ENCODE results near the gene SPATC1L. TPM values are rescaled to one million over a fixed set of nuclear protein-coding genes. Genes with fewer than 3 reads are reported as not detected.

SPATC1L gene
- total RNA-seq, 2 experiments from 2014 or later = 4.7 to 8.3 TPM

DNA sequence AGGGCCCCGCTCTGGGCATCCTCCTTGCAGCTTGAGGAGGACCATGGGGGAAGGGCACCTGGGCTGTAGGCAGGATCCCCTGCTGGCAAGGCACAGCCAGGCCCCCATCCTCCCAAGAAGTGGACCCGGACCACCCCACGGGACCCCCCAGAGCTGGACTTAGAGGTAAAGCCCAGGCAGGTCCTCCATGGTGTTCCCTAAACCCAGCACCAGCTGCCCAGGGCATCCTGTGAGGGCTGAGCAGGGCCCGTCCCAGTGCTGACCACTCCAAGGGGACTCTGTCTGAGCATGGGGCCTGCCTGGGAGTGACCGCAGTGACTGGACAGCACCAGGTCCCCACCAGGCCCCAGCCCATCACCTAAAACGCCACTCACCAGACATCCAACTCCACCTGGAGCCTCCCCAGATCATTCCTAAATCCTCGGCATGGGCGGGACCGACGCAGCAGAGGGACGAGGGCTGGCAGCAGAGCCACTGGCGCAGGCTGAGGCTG is 65.1 kb downstream of the SPATC1L start:
- no peak overlapping the region for H3K4me2 ChIP-seq (ENCODE audit: low read length)
- intact Hi-C loops (cut with micrococcal nuclease; ENCODE audit: unreplicated experiment) = no loop called here

GRCh38 chr21:46118316-46119143 is 65.7 kb downstream of the SPATC1L start:
- POLR2A ChIA-PET = no interaction called here

More for the DNA sequence above, 65.1 kb downstream of the SPATC1L start:
- BruUV-seq (replicated peaks) = no TSS peak
- Histone ChIP-seq H2AFZ (ENCODE audit: low read length) (no peak overlapping the region), H3K4me1 (ENCODE audit: insufficient read depth, low read length, poor library complexity, severe bottlenecking) (no peaks in the 10 kb centered on the region), H3K9me3 (ENCODE audit: low read length) (no peaks in the 10 kb centered on the region), H4K20me1 (ENCODE audit: insufficient read depth, low read length) (no peaks in the 10 kb centered on the region), H3K36me3 (ENCODE audit: insufficient read depth, low read length) (no peaks in the 10 kb centered on the region), H3K9me2 (ENCODE audit: insufficient read depth, low read length) (no peaks in the 10 kb centered on the region), H3K27ac (ENCODE audit: low read depth, low read length, poor library complexity, severe bottlenecking) (no peak overlapping the region), H3K4me3 (ENCODE audit: low read depth, low read length, poor library complexity, severe bottlenecking) (no peak overlapping the region), H3K79me2 (ENCODE audit: insufficient read depth, low read depth, low read length) (no peaks in the 10 kb centered on the region)
- no peak for DNase-seq (ENCODE audit: low spot score)
- CTCF ChIA-PET (ENCODE audit: unreplicated experiment) = no interaction called here
- no peak for TF ChIP-seq CTCF (conservative IDR thresholded peaks at IDR 0.05; ENCODE audit: low read length)
- no peak for TF ChIP-seq EZH2phosphoT487 (IDR thresholded peaks at IDR 0.05; ENCODE audit: borderline replicate concordance, low read depth, low read length)
- POLR2A ChIA-PET = no interaction called here

More at GRCh38 chr21:46118316-46119143, 65.7 kb downstream of the SPATC1L start:
- no peak overlapping the region for H3K4me2 ChIP-seq (ENCODE audit: low read length)
- H3K9me3 ChIP-seq (ENCODE audit: low read length) = no peaks in the 10 kb centered on the region
- H4K20me1 ChIP-seq (ENCODE audit: insufficient read depth, low read length) = no peaks in the 10 kb centered on the region
- CTCF ChIA-PET (ENCODE audit: unreplicated experiment) = no interaction called here
- no peaks in the 10 kb centered on the region for H3K9me2 ChIP-seq (ENCODE audit: insufficient read depth, low read length)
- H2AFZ ChIP-seq (ENCODE audit: low read length) = no peak overlapping the region
- H3K4me3 ChIP-seq (ENCODE audit: low read depth, low read length, poor library complexity, severe bottlenecking) = no peak overlapping the region
- TF ChIP-seq EZH2phosphoT487 (IDR thresholded peaks at IDR 0.05; ENCODE audit: borderline replicate concordance, low read depth, low read length) (no peak), CTCF (conservative IDR thresholded peaks at IDR 0.05; ENCODE audit: low read length) (no peak)
- no peaks in the 10 kb centered on the region for H3K4me1 ChIP-seq (ENCODE audit: insufficient read depth, low read length, poor library complexity, severe bottlenecking)
- intact Hi-C loops (cut with micrococcal nuclease; ENCODE audit: unreplicated experiment) = no loop called here
- H3K79me2 ChIP-seq (ENCODE audit: insufficient read depth, low read depth, low read length) = no peaks in the 10 kb centered on the region
- no peak overlapping the region for H3K27ac ChIP-seq (ENCODE audit: low read depth, low read length, poor library complexity, severe bottlenecking)
- no TSS peak for BruUV-seq (replicated peaks)
- no peaks in the 10 kb centered on the region for H3K36me3 ChIP-seq (ENCODE audit: insufficient read depth, low read length)
- DNase-seq (ENCODE audit: low spot score) = no peak

All from OCI-LY7 (cell line).